ENCODE measurements around the gene PHF20.

DNA sequence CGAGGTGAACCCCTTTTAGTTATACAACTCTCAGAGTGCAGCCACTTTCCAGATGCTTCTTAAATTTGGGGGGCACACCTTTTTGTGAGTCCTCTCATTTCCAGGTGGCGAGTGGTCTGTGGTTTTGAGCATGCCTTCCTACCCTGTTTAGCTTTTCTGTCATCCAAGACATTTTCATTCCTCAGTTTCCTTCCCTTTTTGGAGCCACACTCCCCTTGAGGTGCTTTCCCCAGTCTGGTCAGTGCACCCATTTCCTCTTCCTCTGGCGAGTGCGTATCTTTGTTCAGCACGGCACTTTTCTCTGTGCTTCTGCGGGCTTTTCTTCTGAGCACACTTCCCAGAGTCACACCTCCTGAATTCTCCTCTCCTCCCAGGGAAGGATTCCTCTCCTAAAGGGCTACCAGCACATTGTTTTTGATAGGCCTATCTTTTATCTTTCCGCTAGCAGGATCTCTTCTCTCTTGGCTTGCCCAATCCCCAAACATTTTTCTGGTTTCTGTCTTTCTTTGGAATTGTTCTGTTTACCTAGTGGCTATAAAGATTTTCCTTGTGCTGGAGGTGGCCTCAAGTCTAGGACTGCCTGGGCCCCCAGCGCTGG is 1.4 kb downstream of the PHF20 start:
- TF ChIP-seq, protein P1, sequence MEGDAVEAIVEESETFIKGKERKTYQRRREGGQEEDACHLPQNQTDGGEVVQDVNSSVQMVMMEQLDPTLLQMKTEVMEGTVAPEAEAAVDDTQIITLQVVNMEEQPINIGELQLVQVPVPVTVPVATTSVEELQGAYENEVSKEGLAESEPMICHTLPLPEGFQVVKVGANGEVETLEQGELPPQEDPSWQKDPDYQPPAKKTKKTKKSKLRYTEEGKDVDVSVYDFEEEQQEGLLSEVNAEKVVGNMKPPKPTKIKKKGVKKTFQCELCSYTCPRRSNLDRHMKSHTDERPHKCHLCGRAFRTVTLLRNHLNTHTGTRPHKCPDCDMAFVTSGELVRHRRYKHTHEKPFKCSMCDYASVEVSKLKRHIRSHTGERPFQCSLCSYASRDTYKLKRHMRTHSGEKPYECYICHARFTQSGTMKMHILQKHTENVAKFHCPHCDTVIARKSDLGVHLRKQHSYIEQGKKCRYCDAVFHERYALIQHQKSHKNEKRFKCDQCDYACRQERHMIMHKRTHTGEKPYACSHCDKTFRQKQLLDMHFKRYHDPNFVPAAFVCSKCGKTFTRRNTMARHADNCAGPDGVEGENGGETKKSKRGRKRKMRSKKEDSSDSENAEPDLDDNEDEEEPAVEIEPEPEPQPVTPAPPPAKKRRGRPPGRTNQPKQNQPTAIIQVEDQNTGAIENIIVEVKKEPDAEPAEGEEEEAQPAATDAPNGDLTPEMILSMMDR (conservative IDR thresholded peaks at IDR 0.05) = no peak
- TF ChIP-seq ZFX (IDR thresholded peaks at IDR 0.05) = no peak

All from C4-2B (cell line).